Measurements from ENCODE around the gene CARS2. TPM values are rescaled to one million over a fixed set of nuclear protein-coding genes. Genes with fewer than 3 reads are reported as not detected.

CARS2 gene
- total and polyA plus RNA-seq, 2 donors from 2014 or later: 57.1 to 57.9 TPM

DNA sequence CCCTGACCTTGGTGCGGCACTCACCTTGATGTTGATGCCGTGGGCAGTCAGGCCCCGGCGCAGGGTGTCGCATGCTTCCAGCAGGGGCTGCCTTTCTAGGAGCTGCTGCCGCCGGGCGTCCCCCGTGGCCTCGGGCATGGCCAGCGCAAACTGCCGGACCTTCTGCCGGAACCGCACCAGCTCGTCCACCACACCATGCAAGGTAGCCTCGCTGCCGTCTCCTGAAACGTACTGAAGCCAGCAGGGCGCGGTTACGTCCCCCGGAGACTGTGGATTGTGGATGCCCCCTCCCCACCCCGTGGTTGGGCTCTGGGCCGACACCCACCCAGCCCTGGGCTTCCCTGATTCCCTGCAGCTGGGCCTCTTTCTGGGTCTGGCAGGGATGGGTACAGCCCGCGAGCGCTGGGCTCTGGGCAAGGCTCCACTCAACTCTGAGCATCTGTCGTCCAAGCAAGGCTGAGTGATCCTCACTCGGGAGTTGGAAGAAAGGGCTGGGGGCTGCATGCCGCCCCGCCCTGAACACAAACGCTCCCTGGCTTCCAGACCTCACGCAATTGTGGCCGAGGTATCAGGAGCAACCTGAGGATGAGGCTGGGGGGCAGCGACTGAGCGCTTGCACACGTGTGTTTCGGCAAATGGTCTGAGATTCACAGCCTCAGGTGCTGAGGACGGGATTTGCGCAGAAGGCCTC lies 63.5 kb downstream of the CARS2 start:
- Histone ChIP-seq H3K4me3 (ENCODE audit: low read length in 3 of 3) (no peak overlapping the region), H3K36me3 (ENCODE audit: control insufficient read depth in 2 of 3, insufficient read depth in 3 of 3, low read length in 3 of 3) (peaks cover 5 to 42% (median 18%) of the 10 kb centered on the region in 3 donors), H3K27ac (ENCODE audit: low read depth in 2 of 2, low read length in 2 of 2) (no peak overlapping the region), H3K9me3 (ENCODE audit: control insufficient read depth in 2 of 3, insufficient read depth in 1 of 3, low read length in 3 of 3) (no peaks in the 10 kb centered on the region), H3K9ac (ENCODE audit: low read length in 3 of 3) (no peak overlapping the region), H3K27me3 (ENCODE audit: control insufficient read depth, insufficient read depth, low read length) (no peaks in the 10 kb centered on the region), H3K4me1 (ENCODE audit: control insufficient read depth in 2 of 3, insufficient read depth in 2 of 3, low read depth in 1 of 3, low read length in 3 of 3) (peaks cover 0 to 6% (median 0%) of the 10 kb centered on the region in 3 donors)
- FAIRE-seq (no peak), DNase-seq (peak in 1 of 5 donors; percentile 6)
- intact Hi-C loops (cut with DNase I): no loop called here
- TF ChIP-seq, protein P1, sequence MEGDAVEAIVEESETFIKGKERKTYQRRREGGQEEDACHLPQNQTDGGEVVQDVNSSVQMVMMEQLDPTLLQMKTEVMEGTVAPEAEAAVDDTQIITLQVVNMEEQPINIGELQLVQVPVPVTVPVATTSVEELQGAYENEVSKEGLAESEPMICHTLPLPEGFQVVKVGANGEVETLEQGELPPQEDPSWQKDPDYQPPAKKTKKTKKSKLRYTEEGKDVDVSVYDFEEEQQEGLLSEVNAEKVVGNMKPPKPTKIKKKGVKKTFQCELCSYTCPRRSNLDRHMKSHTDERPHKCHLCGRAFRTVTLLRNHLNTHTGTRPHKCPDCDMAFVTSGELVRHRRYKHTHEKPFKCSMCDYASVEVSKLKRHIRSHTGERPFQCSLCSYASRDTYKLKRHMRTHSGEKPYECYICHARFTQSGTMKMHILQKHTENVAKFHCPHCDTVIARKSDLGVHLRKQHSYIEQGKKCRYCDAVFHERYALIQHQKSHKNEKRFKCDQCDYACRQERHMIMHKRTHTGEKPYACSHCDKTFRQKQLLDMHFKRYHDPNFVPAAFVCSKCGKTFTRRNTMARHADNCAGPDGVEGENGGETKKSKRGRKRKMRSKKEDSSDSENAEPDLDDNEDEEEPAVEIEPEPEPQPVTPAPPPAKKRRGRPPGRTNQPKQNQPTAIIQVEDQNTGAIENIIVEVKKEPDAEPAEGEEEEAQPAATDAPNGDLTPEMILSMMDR (IDR thresholded peaks at IDR 0.05; ENCODE audit: borderline replicate concordance, extremely low read depth, insufficient read depth): no peak

DNA sequence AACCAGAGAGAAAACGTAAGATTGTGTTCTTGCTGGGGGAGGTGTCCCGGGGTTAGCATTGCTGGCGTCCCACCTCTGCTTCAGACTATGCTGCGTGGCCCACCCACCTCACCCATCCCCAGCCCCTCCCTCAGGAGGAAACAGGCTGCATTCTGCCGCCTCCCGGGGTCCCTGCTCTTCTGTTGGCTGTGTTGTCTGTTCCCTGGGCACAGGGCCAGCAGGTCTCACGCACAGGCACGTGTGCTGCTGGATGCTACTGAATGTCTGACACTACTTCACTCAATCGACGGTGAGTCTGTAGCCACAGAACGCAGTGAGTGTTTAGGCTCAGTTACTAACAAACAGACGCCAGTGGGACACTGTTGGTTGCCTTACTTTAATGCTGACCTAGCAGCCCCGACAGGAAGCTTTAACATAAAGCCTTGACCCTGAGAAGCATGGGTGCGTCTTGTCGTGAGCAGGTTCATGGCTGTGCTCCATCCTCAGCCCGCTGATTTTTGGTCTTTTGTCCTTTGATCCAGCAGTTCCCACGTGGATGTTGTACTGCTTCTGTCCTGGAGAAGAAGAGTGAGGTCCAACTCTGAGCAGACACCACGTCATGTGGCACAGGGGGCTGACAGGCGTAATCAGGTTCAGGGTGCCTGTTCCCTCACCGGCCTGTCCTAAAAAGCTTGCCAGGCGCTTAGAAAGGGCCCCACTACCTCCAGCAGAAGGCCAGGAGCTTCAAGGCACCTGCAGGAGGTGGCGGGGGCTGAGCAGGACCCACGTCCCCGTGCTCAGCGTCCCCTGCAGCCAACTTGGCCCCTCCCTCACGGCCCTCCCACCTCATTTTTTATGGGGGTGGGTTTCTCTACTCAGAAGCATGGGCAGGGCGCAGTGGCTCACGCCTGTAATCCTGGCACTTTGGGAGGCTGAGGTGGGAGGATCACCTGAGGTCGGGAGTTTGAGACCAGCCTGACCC lies 64.6 kb downstream of the CARS2 start:
- DNase-seq (peak in 2 of 5 donors; percentile 26 to 61), FAIRE-seq (no peak)
- H3K9ac ChIP-seq (ENCODE audit: low read length in 3 of 3): no peak overlapping the region
- H3K9me3 ChIP-seq (ENCODE audit: control insufficient read depth in 2 of 3, insufficient read depth in 1 of 3, low read length in 3 of 3): no peaks in the 10 kb centered on the region
- H3K4me3 ChIP-seq (ENCODE audit: low read length in 3 of 3): no peak overlapping the region
- peaks cover 9 to 53% (median 28%) of the 10 kb centered on the region in 3 donors for H3K36me3 ChIP-seq (ENCODE audit: control insufficient read depth in 2 of 3, insufficient read depth in 3 of 3, low read length in 3 of 3)
- no peak overlapping the region for H3K27ac ChIP-seq (ENCODE audit: low read depth in 2 of 2, low read length in 2 of 2)
- peaks cover 0 to 6% (median 0%) of the 10 kb centered on the region in 3 donors for H3K4me1 ChIP-seq (ENCODE audit: control insufficient read depth in 2 of 3, insufficient read depth in 2 of 3, low read depth in 1 of 3, low read length in 3 of 3)
- intact Hi-C loops (cut with DNase I): no loop called here
- no peaks in the 10 kb centered on the region for H3K27me3 ChIP-seq (ENCODE audit: control insufficient read depth, insufficient read depth, low read length)
- TF ChIP-seq, protein P1 (IDR thresholded peaks at IDR 0.05; ENCODE audit: borderline replicate concordance, extremely low read depth, insufficient read depth): no peak

DNA sequence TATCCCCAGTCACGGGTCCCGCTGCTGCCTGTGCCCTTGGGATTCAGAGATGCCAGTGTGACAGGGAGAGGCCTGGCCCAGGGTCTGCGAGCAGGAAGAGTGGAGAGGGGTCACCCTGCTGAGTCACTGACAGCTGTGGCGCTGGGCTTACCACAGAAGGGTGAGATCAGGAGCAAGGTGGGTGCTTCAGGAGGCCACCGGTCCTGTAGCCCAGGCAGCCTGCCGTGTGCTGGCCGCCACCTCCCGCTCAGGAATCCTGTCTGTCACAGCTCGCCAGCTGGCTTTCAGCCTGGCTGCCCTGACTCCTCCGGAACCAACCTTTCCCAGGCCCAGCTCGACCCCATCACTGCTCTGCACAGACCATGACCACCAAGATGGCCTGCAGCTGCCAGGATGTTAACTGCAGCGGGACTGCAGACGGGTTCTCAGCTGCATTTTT lies 65.3 kb downstream of the CARS2 start:
- TF ChIP-seq, protein P1 (IDR thresholded peaks at IDR 0.05; ENCODE audit: borderline replicate concordance, extremely low read depth, insufficient read depth): no peak
- H3K4me1 ChIP-seq (ENCODE audit: control insufficient read depth in 2 of 3, insufficient read depth in 2 of 3, low read depth in 1 of 3, low read length in 3 of 3): peaks cover 0 to 6% (median 0%) of the 10 kb centered on the region in 3 donors
- H3K27ac ChIP-seq (ENCODE audit: low read depth in 2 of 2, low read length in 2 of 2): no peak overlapping the region
- H3K9ac ChIP-seq (ENCODE audit: low read length in 3 of 3): no peak overlapping the region
- peaks cover 12 to 61% (median 34%) of the 10 kb centered on the region in 3 donors for H3K36me3 ChIP-seq (ENCODE audit: control insufficient read depth in 2 of 3, insufficient read depth in 3 of 3, low read length in 3 of 3)
- no peaks in the 10 kb centered on the region for H3K9me3 ChIP-seq (ENCODE audit: control insufficient read depth in 2 of 3, insufficient read depth in 1 of 3, low read length in 3 of 3)
- intact Hi-C loops (cut with DNase I): no loop called here
- no peaks in the 10 kb centered on the region for H3K27me3 ChIP-seq (ENCODE audit: control insufficient read depth, insufficient read depth, low read length)
- DNase-seq: peak in 4 of 5 donors; percentile 69 to 82 (median 73)
- no peak for FAIRE-seq
- H3K4me3 ChIP-seq (ENCODE audit: low read length in 3 of 3): no peak overlapping the region

Data from kidney (tissue), 14 donors.